Stimulated activated CD4-positive, alpha-beta T cell treated with anti-CD3 and anti-CD28 coated beads, Interleukin-4, amount 100 ng/mL, for 4 hours (primary cell): ENCODE measurements around the gene TSC2.
"Not testable (repeated sequence)": the region's sequence is repeated elsewhere in the genome, so short reads cannot be mapped to it uniquely, and the experiment has no call there.

Experiments used
- DNase-seq, 2 experiments: peaks; one replicate each; pipeline ENCODE4 v3.0.0-alpha.2; 2020

Gene TSC2

DNA sequence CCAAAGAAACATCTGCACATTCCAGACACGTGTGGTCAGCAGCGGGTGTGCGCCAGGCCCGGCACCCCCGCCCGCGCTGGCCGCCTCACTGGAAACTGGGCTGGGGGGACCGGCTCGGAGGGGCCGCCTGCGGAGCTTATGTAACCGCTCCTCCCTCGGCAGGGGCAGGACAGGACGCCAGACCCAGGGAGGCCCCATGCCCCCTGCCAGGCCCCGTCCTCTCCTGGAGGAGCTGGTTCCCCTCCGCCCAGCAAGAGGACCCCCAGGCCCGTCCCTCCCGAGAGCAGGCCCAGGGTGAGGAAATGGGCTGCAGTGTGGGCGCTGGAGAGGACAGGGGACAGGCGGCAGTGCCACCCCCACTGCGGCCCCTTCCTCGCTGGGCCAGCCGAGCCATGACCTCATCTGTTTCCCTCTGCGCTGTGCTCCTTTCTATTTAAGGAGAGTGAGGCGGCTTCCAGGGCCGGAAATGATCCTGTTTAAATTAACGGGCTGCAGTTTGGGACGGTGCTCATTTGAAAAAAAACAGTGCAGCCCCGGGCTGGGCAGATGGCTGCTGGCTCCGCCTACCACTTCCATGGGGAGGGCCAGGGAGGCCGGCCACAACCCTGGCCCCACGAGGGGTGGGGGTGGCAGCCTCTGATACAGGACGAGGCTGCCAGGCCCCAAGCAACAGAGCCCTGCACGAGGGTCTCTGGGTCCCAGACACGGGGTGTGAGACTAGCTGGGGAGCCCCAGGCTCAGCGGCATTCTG lies 77.1 kb downstream of the TSC2 start:
- DNase-seq, result not testable (repeated sequence)

DNA sequence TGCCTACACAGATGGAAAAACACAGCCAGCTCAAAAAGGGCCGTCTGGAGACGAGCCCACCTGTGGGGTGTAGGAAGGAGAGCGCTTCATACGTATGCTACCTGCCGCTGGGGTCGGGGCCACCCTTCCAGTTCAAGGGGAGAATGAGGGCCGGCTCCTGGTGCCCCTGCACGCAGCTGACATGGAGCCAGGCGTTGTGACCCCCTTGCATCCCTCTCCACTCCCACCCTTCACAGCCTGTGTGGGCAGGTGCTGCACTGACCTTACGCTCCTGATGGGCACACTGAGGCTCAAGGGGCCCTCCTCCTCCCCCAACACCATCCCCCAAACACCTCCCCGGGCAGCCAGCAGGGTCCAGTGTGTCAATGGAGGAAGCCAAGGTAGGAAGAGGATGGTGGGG lies 77.8 kb downstream of the TSC2 start:
- DNase-seq, result not testable (repeated sequence)

DNA sequence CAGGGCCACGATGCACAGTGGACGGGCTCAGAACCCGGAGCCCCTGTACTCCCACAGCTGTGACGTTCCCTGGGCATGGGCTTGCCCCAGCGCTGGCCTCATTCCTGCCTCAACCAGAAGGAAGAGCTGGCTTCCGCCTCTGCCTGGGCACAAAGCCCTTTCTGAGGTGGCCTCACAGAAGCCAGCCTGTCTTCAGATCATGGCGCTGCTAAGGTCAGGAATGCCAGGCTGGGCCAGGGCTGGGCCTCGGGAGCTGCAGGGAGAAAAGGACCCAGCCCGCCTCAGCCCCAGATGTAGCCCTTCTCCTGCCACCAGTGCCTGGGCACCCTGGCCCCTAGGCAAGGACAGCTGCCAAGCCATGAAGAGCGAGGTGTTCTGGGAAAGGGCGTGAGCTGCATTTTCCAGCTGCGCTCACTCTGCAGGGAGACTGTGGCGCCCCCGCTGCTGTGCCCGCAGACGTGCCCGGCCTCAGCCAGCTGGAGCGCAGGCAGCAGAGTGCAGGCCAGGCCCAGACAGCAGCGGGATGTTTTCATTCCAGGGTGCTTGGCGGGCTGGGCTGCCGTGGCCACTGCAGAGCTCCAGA lies 78.5 kb downstream of the TSC2 start:
- DNase-seq, result not testable (repeated sequence)

DNA sequence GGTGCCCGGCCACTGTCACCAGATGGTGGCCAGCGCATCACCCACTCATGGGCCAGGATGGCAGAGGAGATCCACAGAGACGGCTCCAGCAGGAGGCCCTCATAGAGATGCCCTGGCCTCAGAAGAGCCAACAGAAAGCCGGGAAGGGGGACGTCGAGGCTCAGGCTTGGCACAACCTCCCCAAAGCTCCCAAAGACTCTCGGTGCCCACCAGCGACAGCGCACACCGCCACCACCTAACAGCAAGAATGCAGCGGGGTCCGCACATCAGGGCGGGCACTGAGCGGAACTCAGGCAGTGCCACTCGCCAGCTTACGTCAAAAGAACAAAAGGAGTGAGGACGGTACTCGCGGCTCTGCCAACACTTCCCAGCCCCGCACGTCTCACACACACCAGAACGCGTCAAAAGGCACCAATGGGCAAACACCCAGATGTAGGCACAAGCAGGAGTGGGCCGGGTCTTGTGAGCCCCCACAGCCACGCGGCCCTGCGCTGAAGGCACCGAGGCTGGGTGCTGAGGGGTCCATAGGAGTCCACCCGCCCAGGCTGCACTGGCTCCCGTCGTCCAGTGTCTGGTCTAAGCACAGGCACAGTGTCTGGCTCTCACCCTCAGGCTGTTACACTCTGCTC lies 79.3 kb downstream of the TSC2 start:
- DNase-seq, result not testable (repeated sequence)

DNA sequence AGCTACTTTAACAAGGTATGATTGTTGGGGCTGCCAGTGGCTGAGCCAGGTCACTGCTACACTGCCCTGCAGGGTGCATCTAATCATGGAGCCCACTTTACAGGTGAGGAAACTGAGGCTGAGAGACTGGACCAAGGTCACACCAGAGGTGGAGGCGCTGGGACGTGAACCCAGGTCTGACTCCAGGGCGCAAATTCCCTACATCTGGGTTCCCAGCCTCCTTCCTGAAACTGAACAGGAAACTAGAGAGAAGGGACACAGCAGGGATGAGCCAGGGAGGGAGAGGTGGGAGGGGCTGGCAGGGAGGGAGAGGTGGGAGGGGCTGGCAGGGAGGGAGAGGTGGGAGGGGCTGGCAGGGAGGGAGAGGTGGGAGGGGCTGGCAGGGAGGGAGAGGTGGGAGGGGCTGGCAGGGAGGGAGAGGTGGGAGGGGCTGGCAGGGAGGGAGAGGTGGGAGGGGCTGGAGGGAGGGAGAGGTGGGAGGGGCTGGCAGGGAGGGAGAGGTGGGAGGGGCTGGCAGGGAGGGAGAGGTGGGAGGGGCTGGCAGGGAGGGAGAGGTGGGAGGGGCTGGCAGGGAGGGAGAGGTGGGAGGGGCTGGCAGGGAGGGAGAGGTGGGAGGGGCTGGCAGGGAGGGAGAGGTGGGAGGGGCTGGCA lies 80.0 kb downstream of the TSC2 start:
- peak in 1 of 2 experiments; percentile 25 for DNase-seq

DNA sequence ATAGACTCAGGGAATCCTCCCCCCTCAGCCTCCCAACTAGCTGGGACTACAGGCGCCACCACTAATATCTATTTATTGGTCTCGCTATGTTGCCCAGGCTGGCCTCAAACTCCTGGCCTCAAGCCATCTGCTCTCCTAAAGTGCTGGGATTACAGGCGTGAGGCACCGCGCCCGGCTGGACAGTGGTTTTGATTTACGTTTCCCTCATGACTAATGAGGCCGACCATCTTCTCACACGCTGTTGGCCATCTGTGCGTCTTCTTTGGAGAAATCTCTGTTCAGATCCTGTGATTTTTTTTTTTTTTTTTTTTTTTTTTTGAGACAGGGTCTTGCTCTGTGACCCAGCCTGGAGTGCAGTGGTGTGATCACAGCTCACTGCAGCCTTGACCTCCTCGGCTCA lies 81.5 kb downstream of the TSC2 start:
- DNase-seq, result not testable (repeated sequence)

DNA sequence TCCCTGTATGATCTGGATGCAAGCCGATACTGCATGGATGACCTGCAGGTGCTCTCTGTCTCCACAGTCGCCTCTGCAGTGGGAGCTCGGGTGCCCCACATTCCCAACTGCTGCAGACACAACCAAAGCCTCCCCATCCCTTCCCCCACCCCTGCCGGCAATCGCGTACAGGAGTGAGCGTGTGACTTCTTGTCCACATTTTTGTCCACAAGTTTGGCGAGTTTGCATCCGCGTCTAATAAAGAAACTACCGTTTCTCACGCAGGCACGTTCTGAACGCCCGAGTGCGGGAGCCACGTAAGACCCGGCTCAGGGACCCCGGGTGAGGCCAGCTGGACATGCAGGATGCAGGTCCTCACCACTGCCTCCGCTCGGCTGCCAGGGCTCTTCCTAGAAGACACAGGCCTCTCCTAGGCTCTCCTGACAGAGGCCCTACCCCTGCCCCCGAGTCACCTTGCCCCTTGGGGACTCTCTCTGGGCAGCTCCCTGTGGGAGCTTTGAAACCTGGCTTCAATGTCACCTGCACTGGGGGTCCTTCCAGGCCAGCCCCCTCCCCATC lies 82.2 kb downstream of the TSC2 start:
- not testable (repeated sequence) for DNase-seq

DNA sequence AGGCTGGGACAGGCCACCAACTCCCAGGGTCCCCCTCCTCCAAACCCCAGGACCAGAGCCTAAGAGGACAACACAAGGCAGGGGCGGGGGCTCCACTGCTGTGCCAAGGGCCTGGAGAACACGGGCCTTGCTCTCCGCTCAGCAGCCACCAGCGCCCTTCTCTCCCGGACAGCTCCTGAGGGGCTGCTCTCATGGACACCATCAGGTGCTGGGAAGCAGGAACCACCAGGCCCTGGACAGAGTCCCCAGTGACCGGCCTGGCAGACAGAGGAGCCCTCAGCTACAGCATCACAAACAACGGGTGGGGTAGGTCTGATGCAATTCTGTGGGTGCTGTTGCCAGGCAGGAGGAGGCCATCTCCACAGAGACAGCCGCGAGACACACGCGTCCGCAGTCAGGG lies 86.0 kb downstream of the TSC2 start:
- not testable (repeated sequence) for DNase-seq

DNA sequence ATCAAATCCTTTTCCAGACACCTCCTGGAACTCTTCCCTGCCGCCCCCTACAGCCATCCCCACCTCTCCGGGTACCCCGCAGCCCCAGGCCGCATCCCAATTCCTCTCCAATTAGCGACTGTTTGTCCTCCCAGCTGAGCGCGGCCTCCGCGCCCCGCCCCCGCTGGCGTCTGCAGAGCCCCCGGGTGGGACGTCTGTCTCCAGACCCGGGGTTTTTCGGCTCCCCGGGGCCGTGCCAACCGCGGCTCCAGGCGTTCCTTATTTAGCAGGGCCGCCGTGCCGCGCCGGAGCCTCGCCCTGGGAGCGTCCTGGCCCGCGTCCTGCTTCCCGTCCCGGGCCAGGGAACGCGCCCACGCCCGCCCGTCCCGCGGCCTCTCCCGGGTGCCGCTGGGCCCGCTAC lies 87.3 kb downstream of the TSC2 start:
- DNase-seq, result not testable (repeated sequence)

DNA sequence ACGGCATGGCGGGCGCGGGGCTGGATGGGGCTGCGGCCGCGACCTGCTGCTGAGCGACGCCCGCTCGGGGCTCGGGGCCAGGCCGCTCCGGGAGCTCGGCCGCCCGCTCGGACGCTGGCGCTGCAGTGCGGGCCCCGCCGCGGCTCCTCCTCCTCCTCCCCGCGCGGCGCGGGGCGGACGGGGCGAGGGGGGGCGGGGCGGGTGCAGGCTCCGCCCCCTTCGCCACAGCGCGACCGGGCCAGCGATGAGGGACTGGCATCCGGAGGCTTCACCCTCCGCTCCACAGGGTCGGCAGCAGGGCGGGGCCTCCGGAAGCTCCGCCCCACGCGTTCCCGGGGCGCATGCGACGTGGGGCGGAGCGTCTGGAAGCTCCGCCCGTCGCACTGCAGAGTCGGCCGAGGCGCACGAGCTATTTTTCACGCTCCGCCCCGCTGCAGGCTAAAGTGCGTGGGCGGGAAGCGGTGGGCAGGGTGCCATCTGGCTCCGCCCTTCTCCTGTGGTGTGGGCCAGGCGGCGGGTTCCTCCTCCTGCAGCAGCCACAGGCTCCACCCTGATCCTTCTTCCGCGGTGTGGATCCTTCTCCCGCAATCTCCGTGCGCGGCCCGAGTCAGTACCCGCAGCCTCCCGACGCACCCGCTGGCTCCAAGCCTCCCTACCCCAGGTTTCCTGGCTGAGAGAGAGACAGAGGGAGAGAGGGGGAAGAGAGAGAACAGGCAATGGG lies 88.1 kb downstream of the TSC2 start, which contains the start of gene PKD1:
Gene PKD1 (minus strand): TSS at position 129 of the 721 bp plus-strand sequence. CDS start 209 bp downstream, outside the sequence.
- peak; percentile 98 to 100 for DNase-seq
